H9 (cell line): ENCODE results near the gene PELO. TPM values are rescaled to one million over a fixed set of nuclear protein-coding genes. Genes with fewer than 3 reads are reported as not detected.

Experiments used
- DNase-seq: peaks from one replicate; pipeline ENCODE4 v3.0.0-alpha.2; 2017
- H2AFZ ChIP-seq: one replicate; pipeline ENCODE4 v1.6.1; 2013; ENCODE audit warnings: mild to moderate bottlenecking, low read length, control low read depth, moderate library complexity
- H2AK5ac ChIP-seq: 2 replicates; pipeline ENCODE4 v1.6.1; 2013; ENCODE audit warnings: low read length, control low read depth, mixed read lengths; ENCODE audit not compliant: insufficient read length
- H2BK120ac ChIP-seq: one replicate; pipeline ENCODE4 v1.6.1; 2013; ENCODE audit warnings: low read depth, mild to moderate bottlenecking, low read length, control low read depth, inconsistent platforms; ENCODE audit not compliant: poor library complexity, severe bottlenecking
- H2BK12ac ChIP-seq: 2 replicates; pipeline ENCODE4 v1.6.1; 2013; ENCODE audit warnings: low read length, control low read depth, mixed read lengths, low read depth; ENCODE audit not compliant: insufficient read length
- H2BK15ac ChIP-seq: 2 replicates; pipeline ENCODE4 v1.6.1; 2013; ENCODE audit warnings: low read depth, low read length, control low read depth
- H2BK20ac ChIP-seq: one replicate; pipeline ENCODE4 v1.6.1; 2013; ENCODE audit warnings: low read depth, mild to moderate bottlenecking, low read length, control low read depth, inconsistent platforms; ENCODE audit not compliant: poor library complexity, severe bottlenecking
- H2BK5ac ChIP-seq: 2 replicates; pipeline ENCODE4 v1.6.1; 2013; ENCODE audit warnings: low read length, control low read depth, mixed read lengths; ENCODE audit not compliant: insufficient read length
- H3K14ac ChIP-seq: 2 replicates; pipeline ENCODE4 v1.6.1; 2013; ENCODE audit warnings: low read length, control low read depth; ENCODE audit not compliant: insufficient read depth
- H3K18ac ChIP-seq: 2 replicates; pipeline ENCODE4 v1.6.1; 2013; ENCODE audit warnings: low read depth, mild to moderate bottlenecking, mixed read lengths, low read length, control low read depth; ENCODE audit not compliant: insufficient read length
- H3K23ac ChIP-seq: 2 replicates; pipeline ENCODE4 v1.6.1; 2013; ENCODE audit warnings: low read length, control low read depth, mixed read lengths, low read depth; ENCODE audit not compliant: insufficient read length
- H3K23me2 ChIP-seq: 2 replicates; pipeline ENCODE4 v1.6.1; 2013; ENCODE audit warnings: low read depth, mild to moderate bottlenecking, mixed read lengths, low read length, control low read depth; ENCODE audit not compliant: insufficient read length, poor library complexity, severe bottlenecking
- H3K27ac ChIP-seq: 2 replicates; pipeline ENCODE4 v1.5.1; 2013; ENCODE audit warnings: low read length, control low read depth, mixed read lengths, low read depth; ENCODE audit not compliant: insufficient read length
- H3K27me3 ChIP-seq: 2 replicates; pipeline ENCODE4 v1.6.1; 2013; ENCODE audit warnings: low read length, control low read depth, inconsistent platforms; ENCODE audit not compliant: insufficient read depth
- H3K4ac ChIP-seq: 2 replicates; pipeline ENCODE4 v1.6.1; 2013; ENCODE audit warnings: low read depth, mild to moderate bottlenecking, control low read depth, inconsistent platforms, low read length, moderate library complexity
- H3K4me1 ChIP-seq: 2 replicates; pipeline ENCODE4 v1.6.1; 2013; ENCODE audit warnings: low read length, control low read depth, inconsistent platforms; ENCODE audit not compliant: insufficient read depth
- H3K4me2 ChIP-seq: 2 replicates; pipeline ENCODE4 v1.6.1; 2013; ENCODE audit warnings: low read length, control low read depth, mixed read lengths; ENCODE audit not compliant: insufficient read length, insufficient read depth
- H3K56ac ChIP-seq: 2 replicates; pipeline ENCODE4 v1.6.1; 2013; ENCODE audit warnings: low read depth, mild to moderate bottlenecking, mixed read lengths, low read length, control low read depth; ENCODE audit not compliant: insufficient read length
- H3K79me1 ChIP-seq: 2 replicates; pipeline ENCODE4 v1.6.1; 2013; ENCODE audit warnings: low read depth, mild to moderate bottlenecking, moderate library complexity, low read length, control low read depth, inconsistent platforms; ENCODE audit not compliant: insufficient read depth, poor library complexity, severe bottlenecking
- H3K79me2 ChIP-seq: 2 replicates; pipeline ENCODE4 v1.6.1; 2013; ENCODE audit warnings: low read length, control low read depth, inconsistent platforms; ENCODE audit not compliant: insufficient read depth
- H3K9ac ChIP-seq: 2 replicates; pipeline ENCODE4 v1.6.1; 2013; ENCODE audit warnings: low read length, control low read depth, mixed read lengths; ENCODE audit not compliant: insufficient read length; ENCODE audit errors: extremely low read depth
- H3K9me3 ChIP-seq: one replicate; pipeline ENCODE4 v1.6.1; 2013; ENCODE audit warnings: low read depth, low read length, inconsistent platforms; ENCODE audit not compliant: control insufficient read depth
- H3T11ph ChIP-seq: one replicate; pipeline ENCODE4 v1.6.1; 2013; ENCODE audit warnings: mild to moderate bottlenecking, low read length, control low read depth, inconsistent platforms
- H4K20me1 ChIP-seq: one replicate; pipeline ENCODE4 v1.6.1; 2013; ENCODE audit not compliant: control insufficient read depth, insufficient read length, insufficient read depth
- H4K5ac ChIP-seq: 2 replicates; pipeline ENCODE4 v1.6.1; 2013; ENCODE audit warnings: low read depth, mild to moderate bottlenecking, mixed read lengths, low read length, control low read depth; ENCODE audit not compliant: insufficient read length
- H4K8ac ChIP-seq: replicated peaks from 2 replicates; pipeline ENCODE4 v1.6.1; 2013; ENCODE audit warnings: low read length, control low read depth, mixed read lengths, low read depth; ENCODE audit not compliant: insufficient read length
- H4K91ac ChIP-seq: 2 replicates; pipeline ENCODE4 v1.6.1; 2013; ENCODE audit warnings: low read depth, mild to moderate bottlenecking, moderate library complexity, mixed read lengths, low read length, control low read depth; ENCODE audit not compliant: insufficient read length
- H3K27ac Mint-ChIP-seq, 3 experiments: 2 replicates in 2 of 3; 3 replicates in 1 of 3; pipeline ENCODE4 v1.8.0; 2020 to 2021; ENCODE audit warnings: mixed read lengths in 3 of 3, mild to moderate bottlenecking in 1 of 3, moderate library complexity in 1 of 3
- H3K27me3 Mint-ChIP-seq: 2 replicates; pipeline ENCODE4 v1.8.0; 2021; ENCODE audit warnings: low read depth, mild to moderate bottlenecking, moderate library complexity, mixed read lengths
- H3K36me3 Mint-ChIP-seq, 3 experiments: 2 replicates in 2 of 3; 3 replicates in 1 of 3; pipeline ENCODE4 v1.8.0; 2020 to 2021; ENCODE audit warnings: low read depth in 3 of 3, mixed read lengths in 3 of 3; ENCODE audit not compliant: insufficient read depth in 1 of 3
- H3K4me1 Mint-ChIP-seq, 2 experiments: 2 replicates each; pipeline ENCODE4 v1.8.0; 2020; ENCODE audit warnings: mixed read lengths in 2 of 2
- H3K4me3 Mint-ChIP-seq, 2 experiments: 2 replicates in 1 of 2; 3 replicates in 1 of 2; pipeline ENCODE4 v1.8.0; 2020 to 2021; ENCODE audit warnings: mild to moderate bottlenecking in 2 of 2, mixed read lengths in 2 of 2, moderate library complexity in 1 of 2
- H3K9me3 Mint-ChIP-seq, 2 experiments: 2 replicates in 1 of 2; 3 replicates in 1 of 2; pipeline ENCODE4 v1.8.0; 2020; ENCODE audit warnings: mild to moderate bottlenecking in 2 of 2, mixed read lengths in 2 of 2, moderate library complexity in 1 of 2
- CTCF ChIP-seq: fragments of 200-600 bp; sonication (generic); conservative IDR thresholded peaks from 3 replicates; pipeline ENCODE4 v1.8.0; 2021; ENCODE audit warnings: antibody characterized with exemption, mild to moderate bottlenecking
- WGBS: extraction: QIAGEN DNeasy Blood & Tissue Kit; methylation state at CpG from one replicate; pipeline ENCODE4 v1.1.7; 2013; ENCODE audit warnings: missing lambda C conversion rate, low lambda C conversion rate, mixed read lengths; ENCODE audit not compliant: insufficient read length; ENCODE audit errors: extremely low coverage; 5-methylcytosine and 5-hydroxymethylcytosine counted together
- total RNA-seq: library from RNA; stranded (reverse); gene quantifications from 2 replicates; pipeline ENCODE4 v1.2.1, GENCODE V29; 2021

Gene PELO
- total RNA-seq, 1 experiment from 2014 or later = 20.3 TPM

- no peak overlapping the region for H2BK20ac ChIP-seq
- H3K4me2 ChIP-seq = no peak overlapping the region
- H3K4me1 Mint-ChIP-seq = 0 out of 4 replicates have a peak, but pooled peaks cover 0 to 2% of the 10 kb centered on the region in 2 experiments
- H4K20me1 ChIP-seq = no peaks in the 10 kb centered on the region
- no peak overlapping the region for H2AK5ac ChIP-seq
- no peak overlapping the region for H3K23ac ChIP-seq
- no peak overlapping the region for H3K14ac ChIP-seq
- no peak overlapping the region for H3K4me3 Mint-ChIP-seq
- H3K4me1 ChIP-seq = no peaks in the 10 kb centered on the region
- no peak overlapping the region for H2BK5ac ChIP-seq
- H3K23me2 ChIP-seq = no peaks in the 10 kb centered on the region
- WGBS = no CpG with 5 or more reads among the region's 1 CpG
- H4K91ac ChIP-seq = no peak overlapping the region
- no peak overlapping the region for H2BK12ac ChIP-seq
- H3K27me3 Mint-ChIP-seq = no peaks in the 10 kb centered on the region
- no peaks in the 10 kb centered on the region for H3K9me3 ChIP-seq
- no peaks in the 10 kb centered on the region for H3K79me2 ChIP-seq
- H2AFZ ChIP-seq = no peak overlapping the region
- TF ChIP-seq CTCF = no peak
- no peaks in the 10 kb centered on the region for H3K27me3 ChIP-seq
- no peak overlapping the region for H3K9ac ChIP-seq
- H3K4ac ChIP-seq = no peak overlapping the region
- no peak overlapping the region for H4K8ac ChIP-seq
- no peaks in the 10 kb centered on the region for H3K36me3 Mint-ChIP-seq
- H3K27ac Mint-ChIP-seq = peak overlapping the region in 1 of 3 experiments; percentile 14; a peak in 1 of 7 replicates
- no peak overlapping the region for H3K56ac ChIP-seq
- H3K9me3 Mint-ChIP-seq = no peaks in the 10 kb centered on the region
- no peak overlapping the region for H2BK15ac ChIP-seq
- no peak overlapping the region for H3K18ac ChIP-seq
- no peak overlapping the region for H3K27ac ChIP-seq
- no peak overlapping the region for H2BK120ac ChIP-seq
- DNase-seq = no peak
- no peak overlapping the region for H4K5ac ChIP-seq
- H3T11ph ChIP-seq = no peak overlapping the region
- no peaks in the 10 kb centered on the region for H3K79me1 ChIP-seq
Observed at GRCh38 chr5:52810426-52810825, 22.7 kb downstream of the PELO start.
